KMS-11 (cell line): ENCODE measurements around the gene RPL13.

ENCODE experiments used
- H2AFZ ChIP-seq: fragments of 200-600 bp; sonication (generic); 2 replicates; pipeline ENCODE4 v1.6.1; 2016; ENCODE audit warnings: antibody characterized with exemption, mixed run types, low read depth
- H3K27ac ChIP-seq: fragments of 200-600 bp; sonication (generic); 2 replicates; pipeline ENCODE4 v1.6.1; 2016; ENCODE audit warnings: mild to moderate bottlenecking, mixed run types
- H3K27me3 ChIP-seq: fragments of 200-600 bp; sonication (generic); 2 replicates; pipeline ENCODE4 v1.6.1; 2017; ENCODE audit warnings: mild to moderate bottlenecking, low read depth, mixed run types, moderate library complexity; ENCODE audit not compliant: insufficient read depth
- H3K36me3 ChIP-seq: fragments of 200-600 bp; sonication (generic); 2 replicates; pipeline ENCODE4 v1.6.1; 2017; ENCODE audit warnings: mild to moderate bottlenecking, mixed run types; ENCODE audit not compliant: insufficient read depth
- H3K4me1 ChIP-seq: fragments of 200-600 bp; sonication (generic); 2 replicates; pipeline ENCODE4 v1.6.1; 2016; ENCODE audit warnings: mild to moderate bottlenecking, low read depth, mixed run types; ENCODE audit not compliant: poor library complexity, severe bottlenecking
- H3K4me2 ChIP-seq: fragments of 200-600 bp; sonication (generic); 2 replicates; pipeline ENCODE4 v1.7.0; 2016; ENCODE audit warnings: mild to moderate bottlenecking, mixed run types
- H3K4me3 ChIP-seq: fragments of 200-600 bp; sonication (generic); IDR thresholded peaks from 2 replicates; pipeline ENCODE4 v1.6.1; 2017; ENCODE audit warnings: low read depth, low read length, mixed read lengths; ENCODE audit not compliant: insufficient read depth
- H3K79me2 ChIP-seq: fragments of 200-600 bp; sonication (generic); 2 replicates; pipeline ENCODE4 v1.6.1; 2016; ENCODE audit warnings: low read depth, mixed run types; ENCODE audit not compliant: insufficient read depth
- H3K9ac ChIP-seq: fragments of 200-600 bp; sonication (generic); 2 replicates; pipeline ENCODE4 v1.6.1; 2016; ENCODE audit warnings: mild to moderate bottlenecking, mixed run types
- H4K20me1 ChIP-seq: fragments of 200-600 bp; sonication (generic); 2 replicates; pipeline ENCODE4 v1.6.1; 2016; ENCODE audit warnings: mild to moderate bottlenecking, mixed run types; ENCODE audit not compliant: insufficient read depth
- CTCF ChIP-seq: fragments of 200-600 bp; sonication (generic); conservative IDR thresholded peaks from 2 replicates; pipeline ENCODE4 v1.6.1; 2017; ENCODE audit warnings: low read depth, mild to moderate bottlenecking, antibody characterized with exemption, low read length, moderate library complexity, mixed read lengths

RPL13 gene

GRCh38 chr16:89612415-89613166 is 52.1 kb downstream of the RPL13 start:
- no peaks in the 10 kb centered on the region for H3K79me2 ChIP-seq
- no peaks in the 10 kb centered on the region for H3K36me3 ChIP-seq
- no peak for TF ChIP-seq CTCF
- H3K4me2 ChIP-seq, result no peak overlapping the region
- H3K9ac ChIP-seq, result no peak overlapping the region
- no peak overlapping the region for H3K4me3 ChIP-seq
- H3K27me3 ChIP-seq, result peaks cover 56% of the 10 kb centered on the region
- H4K20me1 ChIP-seq, result no peaks in the 10 kb centered on the region
- no peak overlapping the region for H2AFZ ChIP-seq
- H3K4me1 ChIP-seq, result peaks cover 6% of the 10 kb centered on the region
- no peak overlapping the region for H3K27ac ChIP-seq

GRCh38 chr16:89613231-89613953 is 52.9 kb downstream of the RPL13 start, which contains the start of gene DPEP1:
Gene DPEP1 (plus strand): TSS chr16:89613642. CDS start chr16:89630411, 16,769 bp downstream.
- H3K4me1 ChIP-seq, result peaks cover 6% of the 10 kb centered on the region
- H3K4me2 ChIP-seq, result no peak within 1 kb of the TSS
- no peaks in the 10 kb centered on the region for H3K79me2 ChIP-seq
- no peak for TF ChIP-seq CTCF
- no peak within 1 kb of the TSS for H3K27ac ChIP-seq
- no peaks in the 10 kb centered on the region for H3K36me3 ChIP-seq
- no peak within 1 kb of the TSS for H3K4me3 ChIP-seq
- H4K20me1 ChIP-seq, result no peaks in the 10 kb centered on the region
- H2AFZ ChIP-seq, result no peak within 1 kb of the TSS
- H3K27me3 ChIP-seq, result peaks cover 52% of the 10 kb centered on the region
- no peak within 1 kb of the TSS for H3K9ac ChIP-seq

GRCh38 chr16:89613954-89614459 is 53.5 kb downstream of the RPL13 start:
- Histone ChIP-seq H3K27me3 (peaks cover 48% of the 10 kb centered on the region), H3K9ac (no peak overlapping the region), H3K27ac (no peak overlapping the region), H4K20me1 (no peaks in the 10 kb centered on the region), H3K79me2 (no peaks in the 10 kb centered on the region), H3K4me1 (peaks cover 6% of the 10 kb centered on the region), H3K4me2 (no peak overlapping the region), H3K4me3 (no peak overlapping the region), H3K36me3 (no peaks in the 10 kb centered on the region), H2AFZ (no peak overlapping the region)
- TF ChIP-seq CTCF, result no peak
